OCI-LY1 (cell line): ENCODE measurements around the gene WDR74.

Source experiments
- CTCF ChIP-seq: fragments of 200-600 bp; sonication (generic), shearing (Covaris generic); IDR thresholded peaks from 2 replicates; pipeline ENCODE4 v1.5.1; 2017; ENCODE audit warnings: mild to moderate bottlenecking, antibody characterized with exemption, low read length, moderate library complexity, mixed read lengths
- EZH2 ChIP-seq: fragments of 200-600 bp; sonication (generic), shearing (Covaris generic); IDR thresholded peaks from 2 replicates; pipeline ENCODE4 v1.8.0; 2017; ENCODE audit warnings: borderline replicate concordance, mixed run types, mild to moderate bottlenecking, antibody characterized with exemption, low read length, moderate library complexity, mixed read lengths

GRCh38 chr11:62875698-62876478, 36.5 kb upstream of the WDR74 start:
- TF ChIP-seq CTCF = no peak
- TF ChIP-seq EZH2 = no peak
